Peyer's patch (tissue), 4 donors: ENCODE measurements around the gene DRD5. TPM values are rescaled to one million over a fixed set of nuclear protein-coding genes. Genes with fewer than 3 reads are reported as not detected.
"Not testable (repeated sequence)": the region's sequence is repeated elsewhere in the genome, so short reads cannot be mapped to it uniquely, and the experiment has no call there.

Experiments used
- DNase-seq, 3 donors: peaks; one replicate each; pipeline ENCODE4 v3.0.0-alpha.2; 2017 to 2019
- H3K27ac ChIP-seq, 4 donors: fragments of 200-600 bp; sonication (generic); one replicate each; pipeline ENCODE4 v1.5.1; 2016 to 2019
- H3K27me3 ChIP-seq, 2 donors: fragments of 200-600 bp; sonication (generic); one replicate each; pipeline ENCODE4 v1.5.1; 2019
- H3K36me3 ChIP-seq, 3 donors: fragments of 200-600 bp; sonication (generic); one replicate each; pipeline ENCODE4 v1.5.1; 2016 to 2019
- H3K4me1 ChIP-seq, 4 donors: fragments of 200-600 bp; sonication (generic); one replicate each; pipeline ENCODE4 v1.5.1; 2016 to 2019
- H3K4me3 ChIP-seq, 4 donors: fragments of 200-600 bp; sonication (generic); 1 replicate in 3 of 4; 2 replicates in 1 of 4; pipeline ENCODE4 v1.5.1; 2016 to 2019; ENCODE audit warnings: mild to moderate bottlenecking in 1 of 4
- H3K9me3 ChIP-seq, 4 donors: fragments of 200-600 bp; sonication (generic); one replicate each; pipeline ENCODE4 v1.5.1; 2016 to 2019; ENCODE audit warnings: mild to moderate bottlenecking in 1 of 4
- CTCF ChIP-seq, 6 experiments: fragments of 450-650 bp in 4 of 6; fragments of 200-600 bp in 2 of 6; sonication (generic) in 1 of 6; IDR thresholded peaks; one replicate each; pipeline ENCODE4 v1.5.1; 2017 to 2019; ENCODE audit warnings: antibody characterized with exemption in 6 of 6, mild to moderate bottlenecking in 3 of 6, moderate library complexity in 1 of 6
- POLR2A ChIP-seq, 2 donors: fragments of 450-650 bp; IDR thresholded peaks; one replicate each; pipeline ENCODE4 v1.5.1; 2017; ENCODE audit warnings: antibody characterized with exemption in 2 of 2, mild to moderate bottlenecking in 2 of 2, moderate library complexity in 2 of 2
- total RNA-seq, 4 donors: library from RNA; depleted of rRNA; stranded (reverse); fragments of >200 nt; gene quantifications; one replicate each; pipeline ENCODE4 v1.1.0, GENCODE V29; 2016

Gene DRD5
- total RNA-seq, 4 donors from 2014 or later: not detected

GRCh38 chr4:9773471-9773870, 8.0 kb upstream of the DRD5 start:
- no peaks in the 10 kb centered on the region for H3K4me1 ChIP-seq
- no peak for TF ChIP-seq POLR2A (IDR thresholded peaks at IDR 0.05)
- TF ChIP-seq CTCF (IDR thresholded peaks at IDR 0.05): no peak

GRCh38 chr4:9782136-9782436, 652 bp downstream of the DRD5 start:
- TF ChIP-seq POLR2A (IDR thresholded peaks at IDR 0.05) (no peak), CTCF (IDR thresholded peaks at IDR 0.05) (no peak)
- no peak for DNase-seq
- no peaks in the 10 kb centered on the region for H3K9me3 ChIP-seq

More at GRCh38 chr4:9773471-9773870, 8.0 kb upstream of the DRD5 start:
- Histone ChIP-seq H3K9me3 (no peaks in the 10 kb centered on the region), H3K27me3 (no peaks in the 10 kb centered on the region), H3K4me3 (no peak overlapping the region), H3K36me3 (no peaks in the 10 kb centered on the region), H3K27ac (no peak overlapping the region)
- DNase-seq: no peak

GRCh38 chr4:9785891-9786290, 4.5 kb downstream of the DRD5 start:
- H3K27me3 ChIP-seq, H3K4me1 ChIP-seq, H3K36me3 ChIP-seq, H3K9me3 ChIP-seq: not testable (repeated sequence)
- peak in 2 of 3 donors; percentile 63 to 67 for DNase-seq
- Histone ChIP-seq H3K27ac (peak overlapping the region in 2 of 4 donors; percentile 72 to 73), H3K4me3 (peak overlapping the region in 1 of 4 donors; percentile 12)

More at GRCh38 chr4:9782136-9782436, 652 bp downstream of the DRD5 start:
- no peaks in the 10 kb centered on the region for H3K36me3 ChIP-seq
- no peak overlapping the region for H3K27ac ChIP-seq
- H3K4me1 ChIP-seq: no peaks in the 10 kb centered on the region
- no peak overlapping the region for H3K4me3 ChIP-seq
- no peaks in the 10 kb centered on the region for H3K27me3 ChIP-seq

- H3K27me3 ChIP-seq: no peaks in the 10 kb centered on the region
- H3K4me1 ChIP-seq: no peaks in the 10 kb centered on the region
- DNase-seq: no peak
- TF ChIP-seq POLR2A (IDR thresholded peaks at IDR 0.05) (no peak), CTCF (IDR thresholded peaks at IDR 0.05) (no peak)
- no peaks in the 10 kb centered on the region for H3K36me3 ChIP-seq
- H3K9me3 ChIP-seq: no peaks in the 10 kb centered on the region
- no peak overlapping the region for H3K4me3 ChIP-seq
- H3K27ac ChIP-seq: no peak overlapping the region
Measured at GRCh38 chr4:9792381-9792780, 10.9 kb downstream of the DRD5 start.

GRCh38 chr4:9796641-9797040, 15.2 kb downstream of the DRD5 start:
- DNase-seq, H3K36me3 ChIP-seq, H3K4me3 ChIP-seq, H3K4me1 ChIP-seq, H3K9me3 ChIP-seq, H3K27me3 ChIP-seq, H3K27ac ChIP-seq: not testable (repeated sequence)

GRCh38 chr4:9800848-9801247, 19.4 kb downstream of the DRD5 start:
- DNase-seq: no peak
- TF ChIP-seq POLR2A (IDR thresholded peaks at IDR 0.05) (no peak), CTCF (IDR thresholded peaks at IDR 0.05) (no peak)
- Histone ChIP-seq H3K36me3 (no peaks in the 10 kb centered on the region), H3K27me3 (no peaks in the 10 kb centered on the region), H3K4me1 (no peaks in the 10 kb centered on the region), H3K27ac (no peak overlapping the region), H3K9me3 (no peaks in the 10 kb centered on the region), H3K4me3 (no peak overlapping the region)

GRCh38 chr4:9804918-9805317, 23.5 kb downstream of the DRD5 start:
- H3K36me3 ChIP-seq: no peaks in the 10 kb centered on the region
- H3K4me3 ChIP-seq: no peak overlapping the region
- no peaks in the 10 kb centered on the region for H3K9me3 ChIP-seq
- TF ChIP-seq POLR2A (IDR thresholded peaks at IDR 0.05) (no peak), CTCF (IDR thresholded peaks at IDR 0.05) (no peak)
- H3K27me3 ChIP-seq: no peaks in the 10 kb centered on the region
- no peak overlapping the region for H3K27ac ChIP-seq
- no peaks in the 10 kb centered on the region for H3K4me1 ChIP-seq
- no peak for DNase-seq
